HEK293 (cell line): Measurements from ENCODE around the gene COL15A1.

Experiments used
- CTCF ChIA-PET: fragments of 350-600 bp; formaldehyde crosslinking; extraction: SDS; loops from one replicate; lab custom pipeline; 2021; ENCODE audit warnings: antibody characterized with exemption; lab: Yijun Ruan, JAX
- POLR2A ChIA-PET: fragments of 300-600 bp; formaldehyde crosslinking; extraction: SDS; loops from one replicate; lab custom pipeline; 2020; ENCODE audit warnings: antibody characterized with exemption, inconsistent platforms; lab: Yijun Ruan, JAX
- H3K27ac ChIP-seq: fragments of 200-500 bp; sonication (Bioruptor generic); 2 replicates; pipeline ENCODE4 v1.5.1; 2014; ENCODE audit warnings: low read depth, low read length, control low read depth, inconsistent platforms; ENCODE audit errors: extremely low read depth
- H3K36me3 ChIP-seq, 2 experiments: fragments of 200-500 bp in 1 of 2; sonication (Bioruptor generic) in 1 of 2; 1 replicate in 1 of 2; 2 replicates in 1 of 2; pipeline ENCODE4 v1.5.1; 2014 to 2017; ENCODE audit warnings: inconsistent platforms in 2 of 2, low read length in 2 of 2; ENCODE audit not compliant: control insufficient read depth in 2 of 2, insufficient read depth in 1 of 2
- H3K4me1 ChIP-seq: fragments of 200-500 bp; sonication (Bioruptor generic); 2 replicates; pipeline ENCODE4 v1.5.1; 2014; ENCODE audit warnings: mild to moderate bottlenecking, low read length, inconsistent platforms; ENCODE audit not compliant: control insufficient read depth, insufficient read depth
- H3K4me3 ChIP-seq: 2 replicates; pipeline ENCODE4 v1.5.1; 2011; ENCODE audit warnings: low read depth, mild to moderate bottlenecking, control low read depth, low read length, moderate library complexity
- H3K9me3 ChIP-seq: fragments of 200-500 bp; sonication (Bioruptor generic); 2 replicates; pipeline ENCODE4 v1.5.1; 2014; ENCODE audit warnings: low read depth, low read length, inconsistent platforms; ENCODE audit not compliant: control insufficient read depth, insufficient read depth
- GLI2 ChIP-seq: fragments of 450-650 bp; formaldehyde crosslinking; IDR thresholded peaks from 2 replicates; pipeline ENCODE4; 2017; ENCODE audit warnings: missing biosample characterization, missing genetic modification characterization, low read depth, borderline replicate concordance
- IKZF3 ChIP-seq: fragments of 450-650 bp; IDR thresholded peaks from 2 replicates; pipeline ENCODE4 v1.5.0; 2018; ENCODE audit warnings: missing biosample characterization, mild to moderate bottlenecking, missing genetic modification characterization, moderate library complexity
- OSR2 ChIP-seq: fragments of 450-650 bp; formaldehyde crosslinking; IDR thresholded peaks from 2 replicates; pipeline ENCODE4 v1.5.1; 2016; ENCODE audit warnings: missing biosample characterization, missing genetic modification characterization
- PRDM4 ChIP-seq: fragments of 450-650 bp; formaldehyde crosslinking; IDR thresholded peaks from 2 replicates; pipeline ENCODE4 v1.5.1; 2017; ENCODE audit warnings: missing biosample characterization, missing genetic modification characterization
- SETDB1 ChIP-seq: IDR thresholded peaks from one replicate; pipeline ENCODE4 v1.6.1; 2017; ENCODE audit warnings: mild to moderate bottlenecking, low read length, moderate library complexity, mixed read lengths; ENCODE audit not compliant: insufficient read length
- ZBTB1 ChIP-seq: fragments of 450-650 bp; formaldehyde crosslinking; IDR thresholded peaks from 2 replicates; pipeline ENCODE4 v1.5.1; 2016; ENCODE audit warnings: missing biosample characterization, missing genetic modification characterization
- ZBTB17 ChIP-seq: fragments of 450-650 bp; formaldehyde crosslinking; IDR thresholded peaks from 2 replicates; pipeline ENCODE4 v1.5.1; 2016; ENCODE audit warnings: missing biosample characterization, missing genetic modification characterization
- ZBTB7A ChIP-seq: fragments of 450-650 bp; formaldehyde crosslinking; IDR thresholded peaks from 2 replicates; pipeline ENCODE4 v1.5.1; 2016; ENCODE audit warnings: low read depth, missing biosample characterization, missing genetic modification characterization
- ZNF133 ChIP-seq: fragments of 450-650 bp; formaldehyde crosslinking; IDR thresholded peaks from 2 replicates; pipeline ENCODE4 v1.5.1; 2016; ENCODE audit warnings: missing biosample characterization, missing genetic modification characterization
- ZNF174 ChIP-seq: fragments of 450-650 bp; formaldehyde crosslinking; IDR thresholded peaks from 2 replicates; pipeline ENCODE4 v1.5.0; 2017; ENCODE audit warnings: missing biosample characterization, mild to moderate bottlenecking, missing genetic modification characterization
- ZNF223 ChIP-seq: fragments of 450-650 bp; formaldehyde crosslinking; IDR thresholded peaks from 2 replicates; pipeline ENCODE4 v1.5.1; 2016; ENCODE audit warnings: missing biosample characterization, missing genetic modification characterization
- ZNF23 ChIP-seq: fragments of 450-650 bp; formaldehyde crosslinking; IDR thresholded peaks from 2 replicates; pipeline ENCODE4 v1.5.1; 2016; ENCODE audit warnings: missing biosample characterization, missing genetic modification characterization, borderline replicate concordance
- ZNF341 ChIP-seq: fragments of 450-650 bp; formaldehyde crosslinking; IDR thresholded peaks from 2 replicates; pipeline ENCODE4; 2016; ENCODE audit warnings: low read depth, missing biosample characterization, missing genetic modification characterization
- ZNF350 ChIP-seq: fragments of 450-650 bp; formaldehyde crosslinking; IDR thresholded peaks from 2 replicates; pipeline ENCODE4 v1.5.0; 2017; ENCODE audit warnings: missing biosample characterization, mild to moderate bottlenecking, missing genetic modification characterization
- ZNF488 ChIP-seq: fragments of 450-650 bp; formaldehyde crosslinking; IDR thresholded peaks from 2 replicates; pipeline ENCODE4 v1.5.1; 2016; ENCODE audit warnings: missing biosample characterization, missing genetic modification characterization
- ZNF623 ChIP-seq: fragments of 450-650 bp; formaldehyde crosslinking; IDR thresholded peaks from 2 replicates; pipeline ENCODE4 v1.5.1; 2016; ENCODE audit warnings: missing biosample characterization, missing genetic modification characterization
- ZNF658 ChIP-seq: fragments of 450-650 bp; formaldehyde crosslinking; IDR thresholded peaks from 2 replicates; pipeline ENCODE4; 2016; ENCODE audit warnings: missing biosample characterization, missing genetic modification characterization
- TF ChIP-seq, protein P1 (sequence below): fragments of 450-650 bp; formaldehyde crosslinking; conservative IDR thresholded peaks from 2 replicates; pipeline ENCODE4 v1.5.1; 2016; ENCODE audit warnings: low read depth, missing biosample characterization, missing genetic modification characterization
- TF ChIP-seq, protein P2 (sequence below): fragments of 450-650 bp; formaldehyde crosslinking; IDR thresholded peaks from 2 replicates; pipeline ENCODE4 v1.5.1; 2016; ENCODE audit warnings: missing biosample characterization, missing genetic modification characterization

COL15A1 gene

GRCh38 chr9:98902925-98903324 lies 40.8 kb upstream of the COL15A1 start (continued):
- TF ChIP-seq GLI2 (tag by site-specific recombination) (no peak), ZBTB1 (no peak)
- TF ChIP-seq, protein P1, sequence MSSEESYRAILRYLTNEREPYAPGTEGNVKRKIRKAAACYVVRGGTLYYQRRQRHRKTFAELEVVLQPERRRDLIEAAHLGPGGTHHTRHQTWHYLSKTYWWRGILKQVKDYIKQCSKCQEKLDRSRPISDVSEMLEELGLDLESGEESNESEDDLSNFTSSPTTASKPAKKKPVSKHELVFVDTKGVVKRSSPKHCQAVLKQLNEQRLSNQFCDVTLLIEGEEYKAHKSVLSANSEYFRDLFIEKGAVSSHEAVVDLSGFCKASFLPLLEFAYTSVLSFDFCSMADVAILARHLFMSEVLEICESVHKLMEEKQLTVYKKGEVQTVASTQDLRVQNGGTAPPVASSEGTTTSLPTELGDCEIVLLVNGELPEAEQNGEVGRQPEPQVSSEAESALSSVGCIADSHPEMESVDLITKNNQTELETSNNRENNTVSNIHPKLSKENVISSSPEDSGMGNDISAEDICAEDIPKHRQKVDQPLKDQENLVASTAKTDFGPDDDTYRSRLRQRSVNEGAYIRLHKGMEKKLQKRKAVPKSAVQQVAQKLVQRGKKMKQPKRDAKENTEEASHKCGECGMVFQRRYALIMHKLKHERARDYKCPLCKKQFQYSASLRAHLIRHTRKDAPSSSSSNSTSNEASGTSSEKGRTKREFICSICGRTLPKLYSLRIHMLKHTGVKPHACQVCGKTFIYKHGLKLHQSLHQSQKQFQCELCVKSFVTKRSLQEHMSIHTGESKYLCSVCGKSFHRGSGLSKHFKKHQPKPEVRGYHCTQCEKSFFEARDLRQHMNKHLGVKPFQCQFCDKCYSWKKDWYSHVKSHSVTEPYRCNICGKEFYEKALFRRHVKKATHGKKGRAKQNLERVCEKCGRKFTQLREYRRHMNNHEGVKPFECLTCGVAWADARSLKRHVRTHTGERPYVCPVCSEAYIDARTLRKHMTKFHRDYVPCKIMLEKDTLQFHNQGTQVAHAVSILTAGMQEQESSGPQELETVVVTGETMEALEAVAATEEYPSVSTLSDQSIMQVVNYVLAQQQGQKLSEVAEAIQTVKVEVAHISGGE (tag by site-specific recombination) = no peak

GRCh38 chr9:98903961-98904411 lies 39.7 kb upstream of the COL15A1 start:
- POLR2A ChIA-PET = no interaction called here

DNA sequence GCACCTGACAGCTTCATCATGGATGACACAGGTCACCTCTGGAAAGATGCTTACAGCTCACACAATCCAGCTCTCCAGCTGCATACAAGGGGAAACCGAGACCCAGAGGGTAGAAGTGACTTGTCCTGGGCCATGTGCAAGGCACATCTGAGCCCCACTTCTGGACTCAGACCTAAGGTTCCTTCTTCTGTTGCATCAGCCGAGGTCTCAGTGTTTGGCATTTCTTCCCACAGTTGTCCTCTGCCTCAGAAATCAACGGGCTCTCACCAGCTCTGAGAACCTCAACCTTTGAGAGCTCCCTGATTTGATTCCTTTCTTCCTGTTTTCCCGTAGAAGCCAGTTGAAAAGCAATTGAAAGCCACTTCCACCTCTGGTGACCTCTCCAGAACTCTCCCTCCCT lies 38.7 kb upstream of the COL15A1 start:
- POLR2A ChIA-PET = no interaction called here
- TF ChIP-seq ZNF341 (no peak), SETDB1 (no peak)
- Histone ChIP-seq H3K36me3 (no peaks in the 10 kb centered on the region), H3K27ac (no peak overlapping the region), H3K9me3 (no peaks in the 10 kb centered on the region), H3K4me3 (no peak overlapping the region), H3K4me1 (no peaks in the 10 kb centered on the region)
- CTCF ChIA-PET = no interaction called here

More at GRCh38 chr9:98903961-98904411, 39.7 kb upstream of the COL15A1 start:
- CTCF ChIA-PET = interaction anchor here (0.5 kb wide), 1 partner anchor 176 kb away, joined by 3 read pairs; no protein-coding TSS in a partner anchor
- no peak overlapping the region for H3K4me3 ChIP-seq
- H3K4me1 ChIP-seq = no peaks in the 10 kb centered on the region
- no peaks in the 10 kb centered on the region for H3K36me3 ChIP-seq
- H3K9me3 ChIP-seq = no peaks in the 10 kb centered on the region
- no peak overlapping the region for H3K27ac ChIP-seq
- no peak for TF ChIP-seq ZNF623 (tag by site-specific recombination)
- TF ChIP-seq ZNF133 (tag by site-specific recombination) = no peak
- no peak for TF ChIP-seq ZNF23
- no peak for TF ChIP-seq ZNF658 (tag by site-specific recombination)
- no peak for TF ChIP-seq ZNF488 (tag by site-specific recombination)
- TF ChIP-seq ZNF223 (tag by site-specific recombination) = no peak
- no peak for TF ChIP-seq OSR2
- TF ChIP-seq ZNF350 (tag by site-specific recombination) = no peak
- TF ChIP-seq IKZF3 = no peak
- TF ChIP-seq ZBTB17 (tag by site-specific recombination) = no peak
- TF ChIP-seq, protein P2, sequence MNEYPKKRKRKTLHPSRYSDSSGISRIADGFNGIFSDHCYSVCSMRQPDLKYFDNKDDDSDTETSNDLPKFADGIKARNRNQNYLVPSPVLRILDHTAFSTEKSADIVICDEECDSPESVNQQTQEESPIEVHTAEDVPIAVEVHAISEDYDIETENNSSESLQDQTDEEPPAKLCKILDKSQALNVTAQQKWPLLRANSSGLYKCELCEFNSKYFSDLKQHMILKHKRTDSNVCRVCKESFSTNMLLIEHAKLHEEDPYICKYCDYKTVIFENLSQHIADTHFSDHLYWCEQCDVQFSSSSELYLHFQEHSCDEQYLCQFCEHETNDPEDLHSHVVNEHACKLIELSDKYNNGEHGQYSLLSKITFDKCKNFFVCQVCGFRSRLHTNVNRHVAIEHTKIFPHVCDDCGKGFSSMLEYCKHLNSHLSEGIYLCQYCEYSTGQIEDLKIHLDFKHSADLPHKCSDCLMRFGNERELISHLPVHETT (tag by site-specific recombination) = no peak
- no peak for TF ChIP-seq ZNF174 (tag by site-specific recombination)
- no peak for TF ChIP-seq ZBTB7A
- no peak for TF ChIP-seq PRDM4 (tag by site-specific recombination)
